ENCODE data around the gene GANAB. TPM values are rescaled to one million over a fixed set of nuclear protein-coding genes. Genes with fewer than 3 reads are reported as not detected.
"Not testable (repeated sequence)": the region's sequence is repeated elsewhere in the genome, so short reads cannot be mapped to it uniquely, and the experiment has no call there.

The GANAB gene
- total and polyA plus RNA-seq, 7 donors, result 34.3 to 64.6 (median 62.0) TPM

- peak within 1 kb of the TSS; percentile 94 for H3K27ac ChIP-seq
- H3K27me3 ChIP-seq (ENCODE audit: insufficient read depth in 3 of 3, low read length in 2 of 3), result no peaks in the 10 kb centered on the region
- ATAC-seq (peak; percentile 93 to 95 (median 94)), DNase-seq (peak; percentile 94 to 97)
- peak within 1 kb of the TSS; percentile 95 for H3K4me3 ChIP-seq
- intact Hi-C loops (cut with DNase I), result loop anchor here in 1 of 2 donors (5.0 to 10.0 kb wide), 2 partner anchors 101 to 627 kb away; partner anchors contain the start of gene FTH1
- WGBS, 3 donors, result 0% methylated on average over 58 of the region's 58 CpGs
- TF ChIP-seq, protein P1, sequence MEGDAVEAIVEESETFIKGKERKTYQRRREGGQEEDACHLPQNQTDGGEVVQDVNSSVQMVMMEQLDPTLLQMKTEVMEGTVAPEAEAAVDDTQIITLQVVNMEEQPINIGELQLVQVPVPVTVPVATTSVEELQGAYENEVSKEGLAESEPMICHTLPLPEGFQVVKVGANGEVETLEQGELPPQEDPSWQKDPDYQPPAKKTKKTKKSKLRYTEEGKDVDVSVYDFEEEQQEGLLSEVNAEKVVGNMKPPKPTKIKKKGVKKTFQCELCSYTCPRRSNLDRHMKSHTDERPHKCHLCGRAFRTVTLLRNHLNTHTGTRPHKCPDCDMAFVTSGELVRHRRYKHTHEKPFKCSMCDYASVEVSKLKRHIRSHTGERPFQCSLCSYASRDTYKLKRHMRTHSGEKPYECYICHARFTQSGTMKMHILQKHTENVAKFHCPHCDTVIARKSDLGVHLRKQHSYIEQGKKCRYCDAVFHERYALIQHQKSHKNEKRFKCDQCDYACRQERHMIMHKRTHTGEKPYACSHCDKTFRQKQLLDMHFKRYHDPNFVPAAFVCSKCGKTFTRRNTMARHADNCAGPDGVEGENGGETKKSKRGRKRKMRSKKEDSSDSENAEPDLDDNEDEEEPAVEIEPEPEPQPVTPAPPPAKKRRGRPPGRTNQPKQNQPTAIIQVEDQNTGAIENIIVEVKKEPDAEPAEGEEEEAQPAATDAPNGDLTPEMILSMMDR (IDR thresholded peaks at IDR 0.05), result no peak
- H3K4me1 ChIP-seq, result peaks cover 27% of the 10 kb centered on the region
- peaks cover 8 to 58% of the 10 kb centered on the region in 2 donors for H3K36me3 ChIP-seq (ENCODE audit: insufficient read depth in 1 of 2, low read depth in 1 of 2)
- H3K9me3 ChIP-seq, result no peaks in the 10 kb centered on the region
Observed at GRCh38 chr11:62591448-62592145, 54.8 kb downstream of the GANAB start, which contains the start of gene TUT1. Gene TUT1 (minus strand): TSS chr11:62591523. CDS start chr11:62591485, 38 bp downstream.

- Histone ChIP-seq H3K4me1 (peaks cover 27% of the 10 kb centered on the region), H3K36me3 (ENCODE audit: insufficient read depth in 1 of 2, low read depth in 1 of 2) (peaks cover 3 to 57% of the 10 kb centered on the region in 2 donors), H3K9me3 (no peaks in the 10 kb centered on the region), H3K27me3 (ENCODE audit: insufficient read depth in 3 of 3, low read length in 2 of 3) (no peaks in the 10 kb centered on the region), H3K4me3 (no peak overlapping the region), H3K27ac (peak overlapping the region; percentile 16)
- DNase-seq (peak in 1 of 2 donors; percentile 35), ATAC-seq (no peak)
- TF ChIP-seq, protein P1 (IDR thresholded peaks at IDR 0.05), result peak; percentile 8
- 67 to 68% (median 68%) methylated on average over 18 of the region's 18 CpGs for WGBS, 3 donors
- intact Hi-C loops (cut with DNase I), result no loop called here
Observed at GRCh38 chr11:62588966-62589637, 57.3 kb downstream of the GANAB start.

GRCh38 chr11:62585356-62585755 lies 61.1 kb downstream of the GANAB start:
- H3K27ac ChIP-seq; H3K9me3 ChIP-seq; H3K4me3 ChIP-seq; H3K27me3 ChIP-seq (ENCODE audit: insufficient read depth in 3 of 3, low read length in 2 of 3); DNase-seq; ATAC-seq; intact Hi-C loops (cut with DNase I): not testable (repeated sequence)
- WGBS, 3 donors, result 76 to 88% (median 87%) methylated on average over 7 of the region's 7 CpGs
- H3K36me3 ChIP-seq (ENCODE audit: insufficient read depth in 1 of 2, low read depth in 1 of 2), result peaks cover 3 to 80% of the 10 kb centered on the region in 2 donors
- H3K4me1 ChIP-seq, result peaks cover 24% of the 10 kb centered on the region

GRCh38 chr11:62581735-62582134 lies 64.7 kb downstream of the GANAB start:
- H3K9me3 ChIP-seq; H3K4me3 ChIP-seq; H3K27me3 ChIP-seq (ENCODE audit: insufficient read depth in 3 of 3, low read length in 2 of 3); ATAC-seq; intact Hi-C loops (cut with DNase I): not testable (repeated sequence)
- Histone ChIP-seq H3K36me3 (ENCODE audit: insufficient read depth in 1 of 2, low read depth in 1 of 2) (peaks cover 0 to 91% of the 10 kb centered on the region in 2 donors), H3K4me1 (peaks cover 21% of the 10 kb centered on the region), H3K27ac (peak overlapping the region; percentile 23)
- peak in 1 of 2 donors; percentile 12 for DNase-seq
- 94 to 97% (median 96%) methylated on average over 4 of the region's 4 CpGs for WGBS, 3 donors

- DNase-seq (peak in 1 of 2 donors; percentile 54), ATAC-seq (peak; percentile 53 to 83 (median 68))
- Histone ChIP-seq H3K4me3 (no peak overlapping the region), H3K27me3 (ENCODE audit: insufficient read depth in 3 of 3, low read length in 2 of 3) (no peaks in the 10 kb centered on the region), H3K27ac (peak overlapping the region; percentile 23), H3K4me1 (peaks cover 21% of the 10 kb centered on the region), H3K9me3 (no peaks in the 10 kb centered on the region), H3K36me3 (ENCODE audit: insufficient read depth in 1 of 2, low read depth in 1 of 2) (peaks cover 0 to 91% of the 10 kb centered on the region in 2 donors)
- intact Hi-C loops (cut with DNase I), result no loop called here
- TF ChIP-seq, protein P1 (IDR thresholded peaks at IDR 0.05), result no peak
- 80 to 81% (median 81%) methylated on average over 18 of the region's 18 CpGs for WGBS, 3 donors
Observed at GRCh38 chr11:62580959-62581715, 65.3 kb downstream of the GANAB start.
